GM23248 (cell line): ENCODE results near the gene MEP1A. TPM values are rescaled to one million over a fixed set of nuclear protein-coding genes. Genes with fewer than 3 reads are reported as not detected.

Experiments used
- DNase-seq: peaks from one replicate; pipeline ENCODE4 v3.0.0-alpha.2; 2015
- H2AFZ ChIP-seq: fragments of 200-600 bp; sonication (generic); 2 replicates; pipeline ENCODE4 v1.6.1; 2016; ENCODE audit warnings: antibody characterized with exemption
- H3F3A ChIP-seq: fragments of 200-600 bp; sonication (generic); 2 replicates; pipeline ENCODE4 v1.6.1; 2016; ENCODE audit warnings: mild to moderate bottlenecking, antibody characterized with exemption, mixed run types; ENCODE audit not compliant: insufficient read depth
- H3K27ac ChIP-seq: fragments of 200-600 bp; sonication (generic); 2 replicates; pipeline ENCODE4 v1.5.1; 2016; ENCODE audit warnings: mild to moderate bottlenecking
- H3K27me3 ChIP-seq: fragments of 200-600 bp; sonication (generic); replicated peaks from 2 replicates; pipeline ENCODE4 v1.6.1; 2016; ENCODE audit warnings: mild to moderate bottlenecking; ENCODE audit not compliant: insufficient read depth
- H3K36me3 ChIP-seq: fragments of 200-600 bp; sonication (generic); 2 replicates; pipeline ENCODE4 v1.6.1; 2016; ENCODE audit warnings: low read depth, mild to moderate bottlenecking
- H3K4me1 ChIP-seq: fragments of 200-600 bp; sonication (generic); 2 replicates; pipeline ENCODE4 v1.6.1; 2016; ENCODE audit warnings: mild to moderate bottlenecking; ENCODE audit not compliant: insufficient read depth
- H3K4me2 ChIP-seq: fragments of 200-600 bp; sonication (generic); one replicate; pipeline ENCODE4 v1.6.1; 2016; ENCODE audit warnings: mild to moderate bottlenecking; ENCODE audit not compliant: unreplicated experiment
- H3K4me3 ChIP-seq: fragments of 200-600 bp; sonication (generic); 2 replicates; pipeline ENCODE4 v1.5.1; 2016; ENCODE audit warnings: mild to moderate bottlenecking
- H3K79me2 ChIP-seq: fragments of 200-600 bp; sonication (generic); 2 replicates; pipeline ENCODE4 v1.6.1; 2016; ENCODE audit warnings: mild to moderate bottlenecking; ENCODE audit not compliant: insufficient read depth
- H3K9ac ChIP-seq: fragments of 200-600 bp; sonication (generic); 2 replicates; pipeline ENCODE4 v1.6.1; 2016; ENCODE audit warnings: mild to moderate bottlenecking
- H3K9me2 ChIP-seq: fragments of 200-600 bp; sonication (generic); 2 replicates; pipeline ENCODE4 v1.6.1; 2016; ENCODE audit warnings: mixed run types, mild to moderate bottlenecking, moderate library complexity; ENCODE audit not compliant: insufficient read depth
- H3K9me3 ChIP-seq: fragments of 200-600 bp; sonication (generic); one replicate; pipeline ENCODE4 v1.6.1; 2017; ENCODE audit warnings: low read depth
- H4K20me1 ChIP-seq: fragments of 200-600 bp; sonication (generic); 2 replicates; pipeline ENCODE4 v1.6.0; 2016; ENCODE audit not compliant: insufficient read depth
- EZH2 ChIP-seq: fragments of 200-600 bp; sonication (generic); IDR thresholded peaks from 2 replicates; pipeline ENCODE4 v1.6.1; 2018; ENCODE audit warnings: antibody characterized with exemption, mild to moderate bottlenecking; ENCODE audit not compliant: insufficient read depth, poor library complexity, severe bottlenecking
- EZH2phosphoT487 ChIP-seq: fragments of 200-600 bp; sonication (generic); IDR thresholded peaks from 2 replicates; pipeline ENCODE4 v1.6.1; 2018; ENCODE audit warnings: antibody characterized with exemption, moderate library complexity, mild to moderate bottlenecking, low read depth; ENCODE audit not compliant: insufficient read depth
- WGBS, 2 experiments: methylation state at CpG; one replicate each; pipeline ENCODE4 v1.1.6; 2015 to 2017; ENCODE audit warnings: low lambda C conversion rate in 2 of 2, low coverage in 1 of 2; ENCODE audit errors: missing lambda C conversion rate in 2 of 2; 5-methylcytosine and 5-hydroxymethylcytosine counted together
- in situ Hi-C: fragments of 300-500 bp; cut with MboI; formaldehyde crosslinking; loops from 2 replicates; pipeline ENCODE4 v1.15.0; 2020
- polyA plus RNA-seq: library from polyadenylated mRNA; unstranded; fragments of >200 nt; fragmentation: Nextera tagmentation; extraction: Ambion mirVana; gene quantifications from 2 replicates; pipeline ENCODE4 v1.2.1, GENCODE V29; 2016
- total RNA-seq: library from RNA; depleted of rRNA; stranded (reverse); fragments of >200 nt; shearing (Covaris generic); gene quantifications from 2 replicates; pipeline ENCODE4 v1.2.3, GENCODE V29; 2014

MEP1A gene
- total and polyA plus RNA-seq, 2 experiments from 2014 or later, result not detected

GRCh38 chr6:46756469-46757213, 36.5 kb upstream of the MEP1A start:
- no peak for DNase-seq
- H3K79me2 ChIP-seq, result no peaks in the 10 kb centered on the region
- no peak overlapping the region for H3K4me3 ChIP-seq
- H3F3A ChIP-seq, result no peaks in the 10 kb centered on the region
- H4K20me1 ChIP-seq, result no peaks in the 10 kb centered on the region
- no peaks in the 10 kb centered on the region for H3K9me3 ChIP-seq
- no peaks in the 10 kb centered on the region for H3K9me2 ChIP-seq
- no peaks in the 10 kb centered on the region for H3K27me3 ChIP-seq
- TF ChIP-seq EZH2phosphoT487 (no peak), EZH2 (no peak)
- H2AFZ ChIP-seq, result no peak overlapping the region
- in situ Hi-C loops, result no loop called here
- 43 to 44% methylated on average over 7 of the region's 7 CpGs for WGBS, 2 experiments
- no peaks in the 10 kb centered on the region for H3K4me1 ChIP-seq
- no peaks in the 10 kb centered on the region for H3K36me3 ChIP-seq
- no peak overlapping the region for H3K9ac ChIP-seq
- H3K27ac ChIP-seq, result no peak overlapping the region
- H3K4me2 ChIP-seq, result no peak overlapping the region

- H3F3A ChIP-seq, result no peaks in the 10 kb centered on the region
- H3K27ac ChIP-seq, result no peak overlapping the region
- no peaks in the 10 kb centered on the region for H3K9me2 ChIP-seq
- DNase-seq, result no peak
- no peaks in the 10 kb centered on the region for H3K79me2 ChIP-seq
- H3K9ac ChIP-seq, result no peak overlapping the region
- H2AFZ ChIP-seq, result no peak overlapping the region
- 30 to 42% methylated on average over 2 of the region's 2 CpGs for WGBS, 2 experiments
- H3K4me3 ChIP-seq, result no peak overlapping the region
- H3K4me1 ChIP-seq, result no peaks in the 10 kb centered on the region
- H4K20me1 ChIP-seq, result no peaks in the 10 kb centered on the region
- TF ChIP-seq EZH2phosphoT487, result no peak
- no peak for TF ChIP-seq EZH2
- no peak overlapping the region for H3K4me2 ChIP-seq
- H3K36me3 ChIP-seq, result no peaks in the 10 kb centered on the region
- no peaks in the 10 kb centered on the region for H3K9me3 ChIP-seq
- H3K27me3 ChIP-seq, result no peaks in the 10 kb centered on the region
- in situ Hi-C loops, result no loop called here
Observed at GRCh38 chr6:46757214-46757596, 36.0 kb upstream of the MEP1A start.

- TF ChIP-seq EZH2 (no peak), EZH2phosphoT487 (no peak)
- Histone ChIP-seq H4K20me1 (no peaks in the 10 kb centered on the region), H2AFZ (no peak overlapping the region), H3K9me2 (no peaks in the 10 kb centered on the region), H3K9ac (no peak overlapping the region), H3K27me3 (no peaks in the 10 kb centered on the region), H3K4me3 (no peak overlapping the region), H3K79me2 (no peaks in the 10 kb centered on the region), H3K27ac (no peak overlapping the region), H3F3A (no peaks in the 10 kb centered on the region), H3K4me1 (no peaks in the 10 kb centered on the region), H3K9me3 (no peaks in the 10 kb centered on the region), H3K36me3 (no peaks in the 10 kb centered on the region), H3K4me2 (no peak overlapping the region)
- DNase-seq, result no peak
- 47 to 49% methylated on average over 4 of the region's 4 CpGs for WGBS, 2 experiments
- in situ Hi-C loops, result no loop called here
Observed at GRCh38 chr6:46758960-46759753, 34.0 kb upstream of the MEP1A start.

- H3K9me3 ChIP-seq, result no peaks in the 10 kb centered on the region
- no peak overlapping the region for H2AFZ ChIP-seq
- H3K36me3 ChIP-seq, result no peaks in the 10 kb centered on the region
- no peaks in the 10 kb centered on the region for H3K79me2 ChIP-seq
- no peaks in the 10 kb centered on the region for H4K20me1 ChIP-seq
- H3K4me1 ChIP-seq, result no peaks in the 10 kb centered on the region
- 38 to 47% methylated on average over 3 of the region's 3 CpGs for WGBS, 2 experiments
- H3K27ac ChIP-seq, result no peak overlapping the region
- H3K27me3 ChIP-seq, result no peaks in the 10 kb centered on the region
- no peak overlapping the region for H3K4me3 ChIP-seq
- TF ChIP-seq EZH2phosphoT487 (no peak), EZH2 (no peak)
- H3K4me2 ChIP-seq, result no peak overlapping the region
- H3K9ac ChIP-seq, result no peak overlapping the region
- H3F3A ChIP-seq, result no peaks in the 10 kb centered on the region
- no peak for DNase-seq
- in situ Hi-C loops, result no loop called here
- no peaks in the 10 kb centered on the region for H3K9me2 ChIP-seq
Observed at GRCh38 chr6:46760925-46761324, 32.3 kb upstream of the MEP1A start.
